OCI-LY3 (cell line): ENCODE results near the gene PIEZO1.

ENCODE experiments used
- CTCF ChIP-seq: fragments of 200-600, 300-600 bp; sonication (generic); IDR thresholded peaks from 2 replicates; pipeline ENCODE4 v1.5.1; 2014; ENCODE audit warnings: antibody characterized with exemption, low read length, low read depth
- EZH2phosphoT487 ChIP-seq: fragments of 200-600 bp; shearing (Covaris generic); IDR thresholded peaks from 2 replicates; pipeline ENCODE4 v1.6.1; 2018; ENCODE audit warnings: antibody characterized with exemption, mixed run types, low read depth

- no peak for TF ChIP-seq EZH2phosphoT487
- no peak for TF ChIP-seq CTCF
Measured at GRCh38 chr16:88807142-88807625, 22.2 kb upstream of the PIEZO1 start.
